Measurements from ENCODE around the gene EML6.

EML6 gene

GRCh38 chr2:54949431-54949830 is 226.0 kb downstream of the EML6 start:
- Mint-ChIP-seq H3K9me3 (no peaks in the 10 kb centered on the region), H3K4me1 (ENCODE audit: low read depth) (peaks cover 22% of the 10 kb centered on the region), H3K36me3 (ENCODE audit: low read depth) (peaks cover 2% of the 10 kb centered on the region), H3K27ac (no peak overlapping the region), H3K4me3 (no peak overlapping the region), H3K27me3 (ENCODE audit: low read depth) (no peaks in the 10 kb centered on the region)
- no peak for DNase-seq (ENCODE audit: low spot score)

- no peaks in the 10 kb centered on the region for H3K27me3 Mint-ChIP-seq (ENCODE audit: low read depth)
Observed at GRCh38 chr2:54950811-54951210, 227.3 kb downstream of the EML6 start.

GRCh38 chr2:54952425-54952824 is 229.0 kb downstream of the EML6 start:
- Mint-ChIP-seq H3K9me3 (no peaks in the 10 kb centered on the region), H3K4me1 (ENCODE audit: low read depth) (peaks cover 19% of the 10 kb centered on the region), H3K36me3 (ENCODE audit: low read depth) (no peaks in the 10 kb centered on the region), H3K27me3 (ENCODE audit: low read depth) (no peaks in the 10 kb centered on the region), H3K27ac (no peak overlapping the region), H3K4me3 (no peak overlapping the region)
- no peak for DNase-seq (ENCODE audit: low spot score)

More at GRCh38 chr2:54950811-54951210, 227.3 kb downstream of the EML6 start:
- H3K4me1 Mint-ChIP-seq (ENCODE audit: low read depth), result peaks cover 21% of the 10 kb centered on the region
- H3K36me3 Mint-ChIP-seq (ENCODE audit: low read depth), result no peaks in the 10 kb centered on the region
- H3K27ac Mint-ChIP-seq, result no peak overlapping the region
- no peak for DNase-seq (ENCODE audit: low spot score)
- no peak overlapping the region for H3K4me3 Mint-ChIP-seq
- no peaks in the 10 kb centered on the region for H3K9me3 Mint-ChIP-seq

- peak overlapping the region; percentile 13 for H3K27ac Mint-ChIP-seq
- no peaks in the 10 kb centered on the region for H3K36me3 Mint-ChIP-seq (ENCODE audit: low read depth)
- H3K4me1 Mint-ChIP-seq (ENCODE audit: low read depth), result peaks cover 19% of the 10 kb centered on the region
- no peaks in the 10 kb centered on the region for H3K27me3 Mint-ChIP-seq (ENCODE audit: low read depth)
- H3K9me3 Mint-ChIP-seq, result no peaks in the 10 kb centered on the region
- H3K4me3 Mint-ChIP-seq, result no peak overlapping the region
- DNase-seq (ENCODE audit: low spot score), result no peak
Observed at GRCh38 chr2:54952978-54953456, 229.6 kb downstream of the EML6 start.

- Mint-ChIP-seq H3K36me3 (ENCODE audit: low read depth) (no peaks in the 10 kb centered on the region), H3K4me3 (no peak overlapping the region), H3K27me3 (ENCODE audit: low read depth) (no peaks in the 10 kb centered on the region), H3K27ac (no peak overlapping the region), H3K9me3 (no peaks in the 10 kb centered on the region), H3K4me1 (ENCODE audit: low read depth) (peaks cover 19% of the 10 kb centered on the region)
- DNase-seq (ENCODE audit: low spot score), result no peak
Observed at GRCh38 chr2:54954158-54954557, 230.7 kb downstream of the EML6 start.

GRCh38 chr2:54954705-54955357 is 231.4 kb downstream of the EML6 start:
- H3K4me1 Mint-ChIP-seq (ENCODE audit: low read depth), result peaks cover 19% of the 10 kb centered on the region
- H3K36me3 Mint-ChIP-seq (ENCODE audit: low read depth), result no peaks in the 10 kb centered on the region
- no peak overlapping the region for H3K27ac Mint-ChIP-seq
- no peak overlapping the region for H3K4me3 Mint-ChIP-seq
- H3K27me3 Mint-ChIP-seq (ENCODE audit: low read depth), result no peaks in the 10 kb centered on the region
- H3K9me3 Mint-ChIP-seq, result no peaks in the 10 kb centered on the region
- DNase-seq (ENCODE audit: low spot score), result no peak

- peaks cover 19% of the 10 kb centered on the region for H3K4me1 Mint-ChIP-seq (ENCODE audit: low read depth)
Observed at GRCh38 chr2:54955358-54956110, 232.1 kb downstream of the EML6 start.

GRCh38 chr2:54956111-54956627 is 232.7 kb downstream of the EML6 start:
- no peak for DNase-seq (ENCODE audit: low spot score)
- Mint-ChIP-seq H3K27ac (peak overlapping the region; percentile 13), H3K4me1 (ENCODE audit: low read depth) (peaks cover 19% of the 10 kb centered on the region), H3K9me3 (no peaks in the 10 kb centered on the region), H3K36me3 (ENCODE audit: low read depth) (peaks cover 2% of the 10 kb centered on the region), H3K27me3 (ENCODE audit: low read depth) (no peaks in the 10 kb centered on the region), H3K4me3 (no peak overlapping the region)

More at GRCh38 chr2:54955358-54956110, 232.1 kb downstream of the EML6 start:
- no peak overlapping the region for H3K4me3 Mint-ChIP-seq
- H3K27me3 Mint-ChIP-seq (ENCODE audit: low read depth), result no peaks in the 10 kb centered on the region
- no peaks in the 10 kb centered on the region for H3K36me3 Mint-ChIP-seq (ENCODE audit: low read depth)
- H3K9me3 Mint-ChIP-seq, result no peaks in the 10 kb centered on the region
- DNase-seq (ENCODE audit: low spot score), result no peak
- peak overlapping the region; percentile 52 for H3K27ac Mint-ChIP-seq

GRCh38 chr2:54957321-54957999 is 234.0 kb downstream of the EML6 start:
- Mint-ChIP-seq H3K27ac (no peak overlapping the region), H3K4me1 (ENCODE audit: low read depth) (peaks cover 16% of the 10 kb centered on the region), H3K4me3 (no peak overlapping the region), H3K36me3 (ENCODE audit: low read depth) (peaks cover 3% of the 10 kb centered on the region), H3K27me3 (ENCODE audit: low read depth) (no peaks in the 10 kb centered on the region), H3K9me3 (no peaks in the 10 kb centered on the region)
- DNase-seq (ENCODE audit: low spot score), result no peak

GRCh38 chr2:54958717-54959371 is 235.4 kb downstream of the EML6 start:
- Mint-ChIP-seq H3K4me3 (no peak overlapping the region), H3K36me3 (ENCODE audit: low read depth) (peaks cover 4% of the 10 kb centered on the region), H3K9me3 (no peaks in the 10 kb centered on the region), H3K27ac (no peak overlapping the region), H3K27me3 (ENCODE audit: low read depth) (no peaks in the 10 kb centered on the region), H3K4me1 (ENCODE audit: low read depth) (peaks cover 15% of the 10 kb centered on the region)
- no peak for DNase-seq (ENCODE audit: low spot score)

GRCh38 chr2:54960164-54960563 is 236.7 kb downstream of the EML6 start:
- Mint-ChIP-seq H3K27ac (no peak overlapping the region), H3K36me3 (ENCODE audit: low read depth) (peaks cover 13% of the 10 kb centered on the region), H3K27me3 (ENCODE audit: low read depth) (no peaks in the 10 kb centered on the region), H3K4me3 (no peak overlapping the region), H3K9me3 (peaks cover 4% of the 10 kb centered on the region), H3K4me1 (ENCODE audit: low read depth) (peaks cover 27% of the 10 kb centered on the region)
- no peak for DNase-seq (ENCODE audit: low spot score)

- H3K27me3 Mint-ChIP-seq (ENCODE audit: low read depth), result no peaks in the 10 kb centered on the region
- H3K36me3 Mint-ChIP-seq (ENCODE audit: low read depth), result peaks cover 26% of the 10 kb centered on the region
- no peak overlapping the region for H3K27ac Mint-ChIP-seq
- H3K9me3 Mint-ChIP-seq, result peaks cover 12% of the 10 kb centered on the region
- no peak for DNase-seq (ENCODE audit: low spot score)
- H3K4me1 Mint-ChIP-seq (ENCODE audit: low read depth), result peaks cover 42% of the 10 kb centered on the region
- H3K4me3 Mint-ChIP-seq, result no peak overlapping the region
Observed at GRCh38 chr2:54962511-54962910, 239.0 kb downstream of the EML6 start.

GRCh38 chr2:54962935-54963440 is 239.5 kb downstream of the EML6 start:
- no peaks in the 10 kb centered on the region for H3K27me3 Mint-ChIP-seq (ENCODE audit: low read depth)
- DNase-seq (ENCODE audit: low spot score), result no peak
- H3K9me3 Mint-ChIP-seq, result peaks cover 12% of the 10 kb centered on the region
- H3K4me3 Mint-ChIP-seq, result no peak overlapping the region
- peaks cover 28% of the 10 kb centered on the region for H3K36me3 Mint-ChIP-seq (ENCODE audit: low read depth)
- H3K27ac Mint-ChIP-seq, result no peak overlapping the region
- peaks cover 42% of the 10 kb centered on the region for H3K4me1 Mint-ChIP-seq (ENCODE audit: low read depth)
